GM12891 (cell line): ENCODE results near the gene ARL8A.
"Not testable (repeated sequence)": the region's sequence is repeated elsewhere in the genome, so short reads cannot be mapped to it uniquely, and the experiment has no call there.

Experiments used
- DNase-seq: peaks from one replicate; pipeline ENCODE4 v3.0.0; 2011; ENCODE audit warnings: low spot score; ENCODE audit not compliant: insufficient read length
- FAIRE-seq: peaks from 2 replicates; lab custom pipeline; 2011; peaks lifted over from hg19 to GRCh38; lab: Jason Lieb, UNC
- PAX5 ChIP-seq: IDR thresholded peaks from 2 replicates; pipeline ENCODE4 v1.6.1; 2011; ENCODE audit warnings: low read length, moderate library complexity, mild to moderate bottlenecking; ENCODE audit not compliant: insufficient read depth, severe bottlenecking
- POLR2A ChIP-seq: IDR thresholded peaks from 2 replicates; pipeline ENCODE4 v1.6.1; 2011; ENCODE audit warnings: low read depth, low read length, control low read depth
- POLR2AphosphoS5 ChIP-seq: IDR thresholded peaks from 2 replicates; pipeline ENCODE4 v1.6.1; 2011; ENCODE audit warnings: low read depth, low read length, control low read depth
- POU2F2 ChIP-seq: IDR thresholded peaks from 2 replicates; pipeline ENCODE4 v1.6.1; 2011; ENCODE audit warnings: low read depth, mild to moderate bottlenecking, control low read depth, low read length, moderate library complexity
- SPI1 ChIP-seq: IDR thresholded peaks from 2 replicates; pipeline ENCODE4 v1.6.1; 2011; ENCODE audit warnings: low read depth, low read length, control low read depth
- TAF1 ChIP-seq: IDR thresholded peaks from 2 replicates; pipeline ENCODE4 v1.6.1; 2011; ENCODE audit warnings: low read depth, low read length, control low read depth

The ARL8A gene

GRCh38 chr1:202173993-202174392 is 29.5 kb upstream of the ARL8A start:
- no peak for DNase-seq
- TF ChIP-seq TAF1: no peak
- TF ChIP-seq POU2F2: no peak
- TF ChIP-seq PAX5: no peak
- no peak for TF ChIP-seq SPI1
- no peak for TF ChIP-seq POLR2A
- no peak for TF ChIP-seq POLR2AphosphoS5
- no peak for FAIRE-seq

- FAIRE-seq (no peak), DNase-seq (no peak)
- TF ChIP-seq TAF1 (no peak), POLR2AphosphoS5 (no peak), POLR2A (no peak), PAX5 (no peak), POU2F2 (no peak), SPI1 (no peak)
These were observed 27.4 kb upstream of the ARL8A start for GRCh38 chr1:202172015-202172355.

GRCh38 chr1:202171292-202172014 is 26.9 kb upstream of the ARL8A start:
- DNase-seq (no peak), FAIRE-seq (no peak)
- no peak for TF ChIP-seq POU2F2
- TF ChIP-seq SPI1: no peak
- no peak for TF ChIP-seq PAX5
- TF ChIP-seq POLR2AphosphoS5: no peak
- no peak for TF ChIP-seq POLR2A
- no peak for TF ChIP-seq TAF1

- no peak for DNase-seq
- TF ChIP-seq POLR2AphosphoS5 (no peak), TAF1 (no peak), POU2F2 (no peak), PAX5 (no peak), SPI1 (no peak), POLR2A (no peak)
These were observed 26.2 kb upstream of the ARL8A start for GRCh38 chr1:202170726-202171125.

GRCh38 chr1:202168861-202169260 is 24.3 kb upstream of the ARL8A start:
- TF ChIP-seq POLR2AphosphoS5 (no peak), SPI1 (no peak), PAX5 (no peak), POLR2A (no peak), TAF1 (no peak), POU2F2 (no peak)
- no peak for FAIRE-seq

More at GRCh38 chr1:202170726-202171125, 26.2 kb upstream of the ARL8A start:
- FAIRE-seq: no peak

GRCh38 chr1:202167708-202168415 is 23.3 kb upstream of the ARL8A start:
- TF ChIP-seq POLR2AphosphoS5 (no peak), SPI1 (no peak), POLR2A (no peak), POU2F2 (no peak), PAX5 (no peak), TAF1 (no peak)
- FAIRE-seq (no peak), DNase-seq (no peak)

More at GRCh38 chr1:202168861-202169260, 24.3 kb upstream of the ARL8A start:
- DNase-seq: no peak

- not testable (repeated sequence) for DNase-seq, FAIRE-seq
These were observed 22.5 kb upstream of the ARL8A start for GRCh38 chr1:202167054-202167453.

- FAIRE-seq: no peak
- no peak for TF ChIP-seq TAF1
- TF ChIP-seq SPI1: no peak
- TF ChIP-seq POU2F2: no peak
- TF ChIP-seq POLR2AphosphoS5: no peak
- no peak for TF ChIP-seq PAX5
- TF ChIP-seq POLR2A: no peak
- DNase-seq: no peak
These were observed 21.7 kb upstream of the ARL8A start for GRCh38 chr1:202165942-202166843.
